BLaER1 (cell line): Measurements from ENCODE around the gene KRTAP10-12.
"Not testable (repeated sequence)": the region's sequence is repeated elsewhere in the genome, so short reads cannot be mapped to it uniquely, and the experiment has no call there.

Experiments used
- H3K27ac ChIP-seq: shearing (Covaris generic); formaldehyde crosslinking; 2 replicates; pipeline ENCODE4 v1.8.1; 2022
- H3K27me3 ChIP-seq: shearing (Covaris generic); formaldehyde crosslinking; 2 replicates; pipeline ENCODE4 v1.8.1; 2022
- H3K36me3 ChIP-seq: shearing (Covaris generic); formaldehyde crosslinking; 2 replicates; pipeline ENCODE4 v1.8.1; 2022
- H3K4me1 ChIP-seq: shearing (Covaris generic); formaldehyde crosslinking; 2 replicates; pipeline ENCODE4 v1.8.1; 2022
- H3K4me2 ChIP-seq: shearing (Covaris generic); formaldehyde crosslinking; 2 replicates; pipeline ENCODE4 v1.8.1; 2022
- H3K4me3 ChIP-seq: shearing (Covaris generic); formaldehyde crosslinking; 2 replicates; pipeline ENCODE4 v1.8.1; 2022
- H3K9ac ChIP-seq: shearing (Covaris generic); formaldehyde crosslinking; 2 replicates; pipeline ENCODE4 v1.8.1; 2022
- H3K9me3 ChIP-seq: shearing (Covaris generic); formaldehyde crosslinking; 2 replicates; pipeline ENCODE4 v1.8.1; 2022
- H4K20me1 ChIP-seq: shearing (Covaris generic); formaldehyde crosslinking; 2 replicates; pipeline ENCODE4 v1.8.1; 2022
- Cebpa-rat ChIP-seq: shearing (Covaris generic); IDR thresholded peaks from 2 replicates; pipeline ENCODE4 v1.8.1; 2022

KRTAP10-12 gene

DNA sequence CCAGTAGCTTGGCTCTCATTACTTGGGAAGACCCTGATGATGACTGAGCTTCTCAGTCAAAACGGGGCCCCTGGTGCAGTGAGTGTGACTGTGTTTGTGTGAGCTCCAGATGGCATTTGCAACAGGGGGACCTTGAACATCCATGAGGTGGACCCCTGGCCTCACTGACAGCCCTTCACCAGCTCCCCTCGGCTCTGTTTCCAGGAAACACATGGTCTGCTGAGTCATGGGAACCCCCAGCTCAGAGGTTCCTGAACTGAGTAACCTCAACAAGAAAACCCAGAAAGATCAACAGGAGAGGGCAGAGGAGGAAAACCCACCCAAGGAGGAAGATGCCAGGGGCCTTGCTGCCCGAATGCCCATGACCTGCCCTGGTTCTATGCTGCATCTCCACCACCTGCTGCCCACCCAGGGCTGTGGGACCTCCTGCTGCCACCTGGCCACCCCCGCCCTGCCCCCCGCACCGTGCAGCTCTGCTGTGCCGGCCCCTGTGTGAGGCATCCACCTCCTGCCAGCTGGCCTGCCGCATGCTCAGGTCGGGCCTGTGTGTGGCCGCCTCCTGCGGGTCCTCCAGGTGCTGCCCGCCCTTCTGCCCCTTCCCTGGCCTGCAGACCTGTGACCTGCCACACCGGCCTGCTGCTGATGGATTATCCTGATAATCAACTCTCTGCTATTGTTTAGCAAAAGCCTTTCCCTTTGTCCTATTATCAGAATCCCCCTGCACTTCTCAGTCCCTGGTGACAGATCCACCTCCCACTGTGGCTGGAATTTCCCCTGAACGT, 10.8 kb upstream of the KRTAP10-12 start:
- Histone ChIP-seq H3K27ac (no peak overlapping the region), H3K4me1 (no peaks in the 10 kb centered on the region), H3K27me3 (no peaks in the 10 kb centered on the region), H3K4me2 (no peak overlapping the region), H3K4me3 (no peak overlapping the region), H4K20me1 (no peaks in the 10 kb centered on the region), H3K9ac (no peak overlapping the region), H3K9me3 (no peaks in the 10 kb centered on the region), H3K36me3 (no peaks in the 10 kb centered on the region)
- no peak for TF ChIP-seq Cebpa-rat

GRCh38 chr21:44686843-44687561, 10.0 kb upstream of the KRTAP10-12 start:
- Histone ChIP-seq H3K27me3 (no peaks in the 10 kb centered on the region), H3K9ac (0 out of 2 replicates have a peak overlapping the region, but pooled peaks have one; percentile 7), H3K4me2 (no peak overlapping the region), H4K20me1 (no peaks in the 10 kb centered on the region), H3K9me3 (no peaks in the 10 kb centered on the region), H3K36me3 (no peaks in the 10 kb centered on the region), H3K4me3 (no peak overlapping the region), H3K27ac (no peak overlapping the region), H3K4me1 (no peaks in the 10 kb centered on the region)
- TF ChIP-seq Cebpa-rat: no peak

GRCh38 chr21:44687671-44688070, 9.3 kb upstream of the KRTAP10-12 start:
- no peak overlapping the region for H3K4me2 ChIP-seq

DNA sequence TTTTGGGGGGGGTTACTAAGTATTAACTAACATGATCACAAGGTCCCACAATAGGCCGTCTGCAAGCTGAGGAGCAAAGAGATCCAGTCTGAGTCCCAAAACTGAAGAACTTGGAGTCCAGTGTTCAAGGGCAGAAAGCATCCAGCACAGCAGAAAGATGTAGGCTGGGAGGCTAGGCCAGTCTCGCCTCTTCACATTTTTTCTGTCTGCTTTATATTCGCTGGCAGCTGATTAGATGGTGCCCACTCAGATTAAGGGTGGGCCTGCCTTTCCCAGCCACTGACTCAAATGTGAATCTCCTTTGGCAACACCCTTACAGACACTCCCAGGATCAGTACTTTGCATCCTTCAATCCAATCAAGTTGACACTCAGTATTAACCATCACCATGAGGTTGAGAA, 7.2 kb upstream of the KRTAP10-12 start:
- H3K36me3 ChIP-seq, H3K27me3 ChIP-seq: not testable (repeated sequence)

More at GRCh38 chr21:44687671-44688070, 9.3 kb upstream of the KRTAP10-12 start:
- no peak for TF ChIP-seq Cebpa-rat
- no peaks in the 10 kb centered on the region for H3K4me1 ChIP-seq
- H3K36me3 ChIP-seq: no peaks in the 10 kb centered on the region
- no peaks in the 10 kb centered on the region for H4K20me1 ChIP-seq
- H3K27me3 ChIP-seq: no peaks in the 10 kb centered on the region
- peaks cover 4% of the 10 kb centered on the region for H3K9me3 ChIP-seq
- no peak overlapping the region for H3K9ac ChIP-seq
- no peak overlapping the region for H3K4me3 ChIP-seq
- no peak overlapping the region for H3K27ac ChIP-seq

GRCh38 chr21:44691686-44692085, 5.3 kb upstream of the KRTAP10-12 start:
- H4K20me1 ChIP-seq: no peaks in the 10 kb centered on the region
- H3K27me3 ChIP-seq: no peaks in the 10 kb centered on the region
- H3K9ac ChIP-seq: no peak overlapping the region
- H3K4me3 ChIP-seq: no peak overlapping the region
- no peak for TF ChIP-seq Cebpa-rat
- H3K4me1 ChIP-seq: no peaks in the 10 kb centered on the region
- no peak overlapping the region for H3K27ac ChIP-seq
- H3K36me3 ChIP-seq: no peaks in the 10 kb centered on the region
- no peak overlapping the region for H3K4me2 ChIP-seq
- H3K9me3 ChIP-seq: peaks cover 21% of the 10 kb centered on the region

More for the DNA sequence above, 7.2 kb upstream of the KRTAP10-12 start:
- not testable (repeated sequence) for H3K4me1 ChIP-seq, H3K4me2 ChIP-seq, H3K4me3 ChIP-seq, H3K9ac ChIP-seq, H4K20me1 ChIP-seq, H3K27ac ChIP-seq
- H3K9me3 ChIP-seq: peaks cover 21% of the 10 kb centered on the region

DNA sequence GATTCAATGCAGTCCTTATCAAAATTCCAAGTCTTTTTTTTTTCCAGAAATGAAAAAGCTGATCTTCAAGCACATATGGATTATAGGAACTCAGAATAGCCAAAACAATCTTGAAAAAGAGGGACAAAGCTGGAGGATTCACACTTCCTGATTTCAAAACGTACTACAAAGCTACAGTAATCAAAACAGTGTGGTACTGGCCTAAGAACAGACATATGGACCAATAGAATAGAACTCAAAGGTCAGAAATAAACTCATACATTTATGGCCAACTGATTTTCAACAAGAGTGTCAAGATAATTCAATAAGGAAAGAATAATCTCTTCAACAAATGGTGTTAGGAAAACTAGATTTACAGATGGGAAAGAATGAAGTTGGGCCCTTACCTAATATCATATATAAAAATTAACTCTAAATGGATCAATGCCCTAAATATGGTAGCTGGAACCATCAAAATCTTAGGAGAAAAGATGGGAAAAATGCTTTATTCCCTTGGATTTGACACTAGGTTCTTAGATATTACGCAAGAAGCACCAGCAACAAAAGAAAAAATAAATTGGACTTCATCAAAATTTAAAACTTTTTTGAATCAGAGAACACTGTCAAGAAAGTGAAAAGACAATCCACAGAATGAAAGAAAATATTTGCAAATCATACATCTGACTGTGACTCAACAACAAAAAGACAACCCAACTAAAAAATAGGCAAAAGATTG, 4.0 kb upstream of the KRTAP10-12 start:
- no peaks in the 10 kb centered on the region for H4K20me1 ChIP-seq
- no peaks in the 10 kb centered on the region for H3K4me1 ChIP-seq
- H3K4me2 ChIP-seq: no peak overlapping the region
- H3K36me3 ChIP-seq: no peaks in the 10 kb centered on the region
- H3K4me3 ChIP-seq: no peak overlapping the region
- peaks cover 21% of the 10 kb centered on the region for H3K9me3 ChIP-seq
- peaks cover 6% of the 10 kb centered on the region for H3K27me3 ChIP-seq
- no peak overlapping the region for H3K9ac ChIP-seq
- H3K27ac ChIP-seq: no peak overlapping the region
- TF ChIP-seq Cebpa-rat: peak; percentile 57; the same call in 1 of the 2 replicates

DNA sequence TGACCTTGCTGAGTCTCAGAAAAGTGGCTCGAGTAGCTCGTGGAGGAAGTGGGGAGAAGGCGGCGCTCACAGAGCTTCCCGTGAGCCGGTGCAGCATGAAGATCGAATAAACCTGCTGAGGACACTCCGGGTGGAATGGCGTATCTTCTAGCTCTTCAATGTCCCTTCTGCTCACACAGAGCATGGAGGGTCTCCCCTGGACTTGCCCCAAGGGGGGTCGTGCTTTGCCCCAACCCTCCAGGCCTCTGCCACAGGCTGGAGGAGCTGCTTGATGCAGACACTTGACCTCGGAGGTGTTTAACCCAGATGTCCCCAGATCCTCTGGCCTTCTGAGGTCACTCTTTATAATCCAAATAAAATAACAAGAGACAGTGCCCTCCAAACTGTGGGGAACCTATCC, 2.2 kb upstream of the KRTAP10-12 start:
- Histone ChIP-seq H3K9ac (no peak overlapping the region), H3K36me3 (no peaks in the 10 kb centered on the region), H3K4me1 (no peaks in the 10 kb centered on the region; the same call in 1 of the 2 replicates), H3K9me3 (peaks cover 21% of the 10 kb centered on the region), H3K4me2 (no peak overlapping the region), H4K20me1 (no peaks in the 10 kb centered on the region), H3K4me3 (no peak overlapping the region), H3K27ac (no peak overlapping the region), H3K27me3 (peaks cover 24% of the 10 kb centered on the region)
- TF ChIP-seq Cebpa-rat: no peak

- Histone ChIP-seq H3K9ac (no peak overlapping the region), H3K36me3 (no peaks in the 10 kb centered on the region), H3K9me3 (peaks cover 21% of the 10 kb centered on the region), H4K20me1 (no peaks in the 10 kb centered on the region), H3K27ac (no peak overlapping the region), H3K27me3 (peaks cover 28% of the 10 kb centered on the region), H3K4me2 (no peak overlapping the region), H3K4me3 (no peak overlapping the region), H3K4me1 (peaks cover 3% of the 10 kb centered on the region)
- TF ChIP-seq Cebpa-rat: no peak
These were observed 1.8 kb upstream of the KRTAP10-12 start for GRCh38 chr21:44695184-44695583.

DNA sequence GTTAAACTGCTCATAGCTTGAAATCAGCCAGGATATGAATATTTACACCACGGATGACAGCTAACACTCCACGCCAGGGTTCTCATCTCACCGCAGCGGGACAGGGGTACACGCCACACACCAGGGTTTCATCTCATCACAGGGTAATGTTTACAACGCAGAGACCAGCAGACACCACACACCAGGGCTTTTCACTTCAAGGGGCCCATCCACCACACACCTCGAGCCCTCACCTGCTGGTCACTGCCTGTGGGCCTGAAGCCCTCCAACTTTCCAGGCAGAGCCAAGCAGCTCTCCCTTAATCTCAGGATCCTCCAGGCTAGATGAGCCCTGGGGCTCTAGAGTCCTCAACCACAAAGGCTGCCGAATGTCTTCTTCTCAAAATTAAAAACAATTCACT, 1.3 kb upstream of the KRTAP10-12 start:
- Histone ChIP-seq H3K4me3 (no peak overlapping the region), H3K4me1 (peaks cover 8% of the 10 kb centered on the region), H4K20me1 (no peaks in the 10 kb centered on the region), H3K36me3 (no peaks in the 10 kb centered on the region), H3K4me2 (no peak overlapping the region), H3K27me3 (peaks cover 31% of the 10 kb centered on the region), H3K27ac (no peak overlapping the region), H3K9me3 (peaks cover 21% of the 10 kb centered on the region), H3K9ac (no peak overlapping the region)
- TF ChIP-seq Cebpa-rat: no peak

GRCh38 chr21:44696572-44696971, 400 bp upstream of the KRTAP10-12 start:
- TF ChIP-seq Cebpa-rat: no peak
- Histone ChIP-seq H3K4me1 (peaks cover 14% of the 10 kb centered on the region), H3K27me3 (peaks cover 36% of the 10 kb centered on the region), H3K27ac (no peak overlapping the region), H3K9ac (no peak overlapping the region), H4K20me1 (no peaks in the 10 kb centered on the region), H3K4me3 (no peak overlapping the region), H3K9me3 (peaks cover 21% of the 10 kb centered on the region), H3K4me2 (no peak overlapping the region), H3K36me3 (no peaks in the 10 kb centered on the region)
